Transverse colon (tissue), 4 donors: ENCODE data around the gene CCT6B.
"Not testable (repeated sequence)": the region's sequence is repeated elsewhere in the genome, so short reads cannot be mapped to it uniquely, and the experiment has no call there.

Experiments used
- CTCF ChIP-seq, 5 experiments: fragments of 200-600 bp in 3 of 5; fragments of 450-650 bp in 2 of 5; sonication (generic) in 3 of 5; IDR thresholded peaks; 1 replicate in 2 of 5; 2 replicates in 3 of 5; pipeline ENCODE4 v1.5.1; 2016 to 2017; ENCODE audit warnings: antibody characterized with exemption in 5 of 5, inconsistent platforms in 3 of 5, mild to moderate bottlenecking in 2 of 5, moderate library complexity in 1 of 5
- EP300 ChIP-seq: sonication (generic); formaldehyde crosslinking; IDR thresholded peaks from one replicate; pipeline ENCODE4 v1.6.1; 2017; ENCODE audit warnings: antibody characterized with exemption, low read depth
- POLR2A ChIP-seq: fragments of 450-650 bp; IDR thresholded peaks from one replicate; pipeline ENCODE4 v1.6.1; 2016; ENCODE audit warnings: antibody characterized with exemption, mild to moderate bottlenecking, moderate library complexity
- POLR2AphosphoS5 ChIP-seq, 3 donors: sonication (generic); formaldehyde crosslinking; IDR thresholded peaks; one replicate each; pipeline ENCODE4 v1.6.1; 2016; ENCODE audit warnings: antibody characterized with exemption in 3 of 3

GRCh38 chr17:34950780-34951179, 10.5 kb downstream of the CCT6B start:
- not testable (repeated sequence) for TF ChIP-seq CTCF (IDR thresholded peaks at IDR 0.05); POLR2AphosphoS5 (IDR thresholded peaks at IDR 0.05); POLR2A; EP300
